Measurements from ENCODE around the gene ARSI. TPM values are rescaled to one million over a fixed set of nuclear protein-coding genes. Genes with fewer than 3 reads are reported as not detected.

Gene ARSI
- polyA plus RNA-seq, 1 of the 3 experiments (the other 2 are of a cell fraction): 0.20 TPM

- TF ChIP-seq, protein P1, sequence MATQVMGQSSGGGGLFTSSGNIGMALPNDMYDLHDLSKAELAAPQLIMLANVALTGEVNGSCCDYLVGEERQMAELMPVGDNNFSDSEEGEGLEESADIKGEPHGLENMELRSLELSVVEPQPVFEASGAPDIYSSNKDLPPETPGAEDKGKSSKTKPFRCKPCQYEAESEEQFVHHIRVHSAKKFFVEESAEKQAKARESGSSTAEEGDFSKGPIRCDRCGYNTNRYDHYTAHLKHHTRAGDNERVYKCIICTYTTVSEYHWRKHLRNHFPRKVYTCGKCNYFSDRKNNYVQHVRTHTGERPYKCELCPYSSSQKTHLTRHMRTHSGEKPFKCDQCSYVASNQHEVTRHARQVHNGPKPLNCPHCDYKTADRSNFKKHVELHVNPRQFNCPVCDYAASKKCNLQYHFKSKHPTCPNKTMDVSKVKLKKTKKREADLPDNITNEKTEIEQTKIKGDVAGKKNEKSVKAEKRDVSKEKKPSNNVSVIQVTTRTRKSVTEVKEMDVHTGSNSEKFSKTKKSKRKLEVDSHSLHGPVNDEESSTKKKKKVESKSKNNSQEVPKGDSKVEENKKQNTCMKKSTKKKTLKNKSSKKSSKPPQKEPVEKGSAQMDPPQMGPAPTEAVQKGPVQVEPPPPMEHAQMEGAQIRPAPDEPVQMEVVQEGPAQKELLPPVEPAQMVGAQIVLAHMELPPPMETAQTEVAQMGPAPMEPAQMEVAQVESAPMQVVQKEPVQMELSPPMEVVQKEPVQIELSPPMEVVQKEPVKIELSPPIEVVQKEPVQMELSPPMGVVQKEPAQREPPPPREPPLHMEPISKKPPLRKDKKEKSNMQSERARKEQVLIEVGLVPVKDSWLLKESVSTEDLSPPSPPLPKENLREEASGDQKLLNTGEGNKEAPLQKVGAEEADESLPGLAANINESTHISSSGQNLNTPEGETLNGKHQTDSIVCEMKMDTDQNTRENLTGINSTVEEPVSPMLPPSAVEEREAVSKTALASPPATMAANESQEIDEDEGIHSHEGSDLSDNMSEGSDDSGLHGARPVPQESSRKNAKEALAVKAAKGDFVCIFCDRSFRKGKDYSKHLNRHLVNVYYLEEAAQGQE (IDR thresholded peaks at IDR 0.05; ENCODE audit: low read depth, low read length): no peak
- no peak for TF ChIP-seq POLR2AphosphoS5 (IDR thresholded peaks at IDR 0.05; ENCODE audit: low read depth, low read length)
- TF ChIP-seq, protein P2, sequence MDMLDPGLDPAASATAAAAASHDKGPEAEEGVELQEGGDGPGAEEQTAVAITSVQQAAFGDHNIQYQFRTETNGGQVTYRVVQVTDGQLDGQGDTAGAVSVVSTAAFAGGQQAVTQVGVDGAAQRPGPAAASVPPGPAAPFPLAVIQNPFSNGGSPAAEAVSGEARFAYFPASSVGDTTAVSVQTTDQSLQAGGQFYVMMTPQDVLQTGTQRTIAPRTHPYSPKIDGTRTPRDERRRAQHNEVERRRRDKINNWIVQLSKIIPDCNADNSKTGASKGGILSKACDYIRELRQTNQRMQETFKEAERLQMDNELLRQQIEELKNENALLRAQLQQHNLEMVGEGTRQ (IDR thresholded peaks at IDR 0.05; ENCODE audit: borderline replicate concordance, low read depth, low read length): no peak
Observed at GRCh38 chr5:150296496-150296895, 6.2 kb downstream of the ARSI start (continued).

GRCh38 chr5:150295741-150296486 is 6.8 kb downstream of the ARSI start:
- no peak for TF ChIP-seq EZH2phosphoT487 (IDR thresholded peaks at IDR 0.05; ENCODE audit: borderline replicate concordance, low read depth)
- no peak for TF ChIP-seq FOXM1 (IDR thresholded peaks at IDR 0.05; ENCODE audit: low read depth)
- no peak for TF ChIP-seq MAX (IDR thresholded peaks at IDR 0.05; ENCODE audit: low read depth)
- TF ChIP-seq NRF1 (IDR thresholded peaks at IDR 0.05; ENCODE audit: low read depth, low read length): no peak
- TF ChIP-seq RXRA (IDR thresholded peaks at IDR 0.05; ENCODE audit: borderline replicate concordance, low read depth): no peak
- TF ChIP-seq CHD2 (IDR thresholded peaks at IDR 0.05; ENCODE audit: low read length, partially characterized antibody): no peak
- TF ChIP-seq YY1 (IDR thresholded peaks at IDR 0.05; ENCODE audit: low read depth): no peak
- TF ChIP-seq SMC3 (IDR thresholded peaks at IDR 0.05; ENCODE audit: low read depth, low read length): no peak
- TF ChIP-seq RCOR1 (IDR thresholded peaks at IDR 0.05; ENCODE audit: low read length): no peak
- TF ChIP-seq, protein P1 (IDR thresholded peaks at IDR 0.05; ENCODE audit: low read depth, low read length): no peak
- TF ChIP-seq GABPA (IDR thresholded peaks at IDR 0.05; ENCODE audit: low read depth): no peak
- no peak for TF ChIP-seq SIN3A (IDR thresholded peaks at IDR 0.05; ENCODE audit: borderline replicate concordance, low read depth, low read length)
- TF ChIP-seq RAD21 (IDR thresholded peaks at IDR 0.05; ENCODE audit: low read length): no peak
- no peak for TF ChIP-seq RFX5 (IDR thresholded peaks at IDR 0.05; ENCODE audit: low read length)
- TF ChIP-seq EP300 (IDR thresholded peaks at IDR 0.05; ENCODE audit: borderline replicate concordance in 1 of 2, low read depth in 1 of 2, low read length in 1 of 2): no peak
- no peak for TF ChIP-seq NFIC (IDR thresholded peaks at IDR 0.05; ENCODE audit: borderline replicate concordance)
- TF ChIP-seq, protein P3, sequence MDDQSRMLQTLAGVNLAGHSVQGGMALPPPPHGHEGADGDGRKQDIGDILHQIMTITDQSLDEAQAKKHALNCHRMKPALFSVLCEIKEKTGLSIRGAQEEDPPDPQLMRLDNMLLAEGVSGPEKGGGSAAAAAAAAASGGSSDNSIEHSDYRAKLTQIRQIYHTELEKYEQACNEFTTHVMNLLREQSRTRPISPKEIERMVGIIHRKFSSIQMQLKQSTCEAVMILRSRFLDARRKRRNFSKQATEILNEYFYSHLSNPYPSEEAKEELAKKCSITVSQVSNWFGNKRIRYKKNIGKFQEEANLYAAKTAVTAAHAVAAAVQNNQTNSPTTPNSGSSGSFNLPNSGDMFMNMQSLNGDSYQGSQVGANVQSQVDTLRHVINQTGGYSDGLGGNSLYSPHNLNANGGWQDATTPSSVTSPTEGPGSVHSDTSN (IDR thresholded peaks at IDR 0.05): no peak
- no peak for TF ChIP-seq POLR2AphosphoS5 (IDR thresholded peaks at IDR 0.05; ENCODE audit: low read depth, low read length)
- no peak for TF ChIP-seq MXI1 (IDR thresholded peaks at IDR 0.05; ENCODE audit: low read depth, low read length)
- no peak for TF ChIP-seq GATA2 (CRISPR knock-in tag; IDR thresholded peaks at IDR 0.05)
- Histone ChIP-seq H4K20me1 (ENCODE audit: insufficient read depth) (no peaks in the 10 kb centered on the region), H2AFZ (ENCODE audit: low read depth) (no peak overlapping the region), H3K4me1 (ENCODE audit: control insufficient read depth in 1 of 2, insufficient read depth in 2 of 2, low read depth in 1 of 2, low read length in 1 of 2) (peaks cover 14 to 21% of the 10 kb centered on the region in 2 experiments; a peak in 3 of 4 replicates), H3K36me3 (replicated peaks in 1 of 2; ENCODE audit: control insufficient read depth in 1 of 2, insufficient read depth in 2 of 2, low read length in 1 of 2) (no peaks in the 10 kb centered on the region), H3K9me3 (no peaks in the 10 kb centered on the region), H3K27me3 (ENCODE audit: insufficient read depth) (no peaks in the 10 kb centered on the region), H3K9me2 (no peaks in the 10 kb centered on the region), H3F3A (replicated peaks; ENCODE audit: insufficient read depth) (peaks cover 14% of the 10 kb centered on the region), H3K4me3 (ENCODE audit: low read depth in 2 of 2, low read length in 1 of 2) (no peak overlapping the region), H3K9ac (no peak overlapping the region), H3K27ac (ENCODE audit: low read depth in 2 of 2, low read length in 1 of 2) (no peak overlapping the region), H3K79me2 (ENCODE audit: insufficient read depth) (no peaks in the 10 kb centered on the region), H3K4me2 (no peak overlapping the region)
- 89% methylated on average over 17 of the region's 17 CpGs for WGBS (ENCODE audit: low lambda C conversion rate)
- ChIA-PET POLR2A (no interaction called here), CTCF (no interaction called here)
- DNase-seq: no peak
